Fibroblast of villous mesenchyme (primary cell): Measurements from ENCODE around the gene APC2. TPM values are rescaled to one million over a fixed set of nuclear protein-coding genes. Genes with fewer than 3 reads are reported as not detected.

ENCODE experiments used
- DNase-seq: peaks from one replicate; pipeline ENCODE4 v3.0.0-alpha.2; 2010; ENCODE audit warnings: low read depth
- H3K4me3 ChIP-seq: 2 replicates; pipeline ENCODE4 v1.5.1; 2011; ENCODE audit warnings: low read depth, mild to moderate bottlenecking, low read length
- CTCF ChIP-seq: IDR thresholded peaks from 2 replicates; pipeline ENCODE4 v1.5.1; 2012; ENCODE audit warnings: low read depth, mild to moderate bottlenecking, low read length; ENCODE audit not compliant: insufficient read depth
- total RNA-seq: library from RNA; depleted of rRNA; stranded (reverse); fragments of >200 nt; gene quantifications from 2 replicates; pipeline ENCODE4 v1.2.3, GENCODE V29; 2012

Gene APC2
- total RNA-seq, 1 donor, result 0.43 TPM

GRCh38 chr19:1456121-1456900 is 6.4 kb downstream of the APC2 start:
- DNase-seq, result no peak
- no peak for TF ChIP-seq CTCF
- H3K4me3 ChIP-seq, result no peak overlapping the region

- H3K4me3 ChIP-seq, result no peak overlapping the region
- TF ChIP-seq CTCF, result no peak
- DNase-seq, result no peak
Observed at GRCh38 chr19:1457031-1457739, 7.3 kb downstream of the APC2 start.

GRCh38 chr19:1457892-1458291 is 8.0 kb downstream of the APC2 start:
- DNase-seq, result no peak
- H3K4me3 ChIP-seq, result no peak overlapping the region
- TF ChIP-seq CTCF, result no peak

- DNase-seq, result no peak
Observed at GRCh38 chr19:1459479-1459878, 9.6 kb downstream of the APC2 start.

GRCh38 chr19:1460033-1460995 is 10.4 kb downstream of the APC2 start:
- no peak for TF ChIP-seq CTCF
- DNase-seq, result no peak
- H3K4me3 ChIP-seq, result no peak overlapping the region

More at GRCh38 chr19:1459479-1459878, 9.6 kb downstream of the APC2 start:
- no peak for TF ChIP-seq CTCF
- no peak overlapping the region for H3K4me3 ChIP-seq

GRCh38 chr19:1461862-1462261 is 11.9 kb downstream of the APC2 start:
- no peak overlapping the region for H3K4me3 ChIP-seq
- TF ChIP-seq CTCF, result no peak
- DNase-seq, result no peak
